Gastrocnemius medialis (tissue), 4 donors: Measurements from ENCODE around the gene RPL4.

Experiments used
- CTCF ChIP-seq, 5 experiments: fragments of 450-650 bp in 3 of 5; fragments of 200-600 bp in 2 of 5; sonication (generic) in 2 of 5; IDR thresholded peaks in 4 of 5; conservative IDR thresholded peaks in 1 of 5; 1 replicate in 4 of 5; 2 replicates in 1 of 5; pipeline ENCODE4 v1.5.1; 2016 to 2019; ENCODE audit warnings: antibody characterized with exemption in 5 of 5, mild to moderate bottlenecking in 3 of 5, moderate library complexity in 3 of 5
- POLR2A ChIP-seq, 2 donors: fragments of 450-650 bp; IDR thresholded peaks; one replicate each; pipeline ENCODE4 v1.6.1; 2017; ENCODE audit warnings: antibody characterized with exemption in 2 of 2, mild to moderate bottlenecking in 2 of 2, moderate library complexity in 2 of 2

GRCh38 chr15:66514586-66514985, 9.9 kb upstream of the RPL4 start:
- TF ChIP-seq CTCF (IDR thresholded peaks at IDR 0.05 in 4 of 5, conservative IDR thresholded peaks at IDR 0.05 in 1 of 5), result no peak
- TF ChIP-seq POLR2A (IDR thresholded peaks at IDR 0.05), result no peak
